Raji (cell line): ENCODE data around the gene MOCOS.

Experiments
- POLR2A ChIP-seq: IDR thresholded peaks from 2 replicates; pipeline ENCODE4 v1.6.1; 2011; ENCODE audit warnings: low read depth, low read length, control low read depth; ENCODE audit not compliant: insufficient read depth

MOCOS gene

DNA sequence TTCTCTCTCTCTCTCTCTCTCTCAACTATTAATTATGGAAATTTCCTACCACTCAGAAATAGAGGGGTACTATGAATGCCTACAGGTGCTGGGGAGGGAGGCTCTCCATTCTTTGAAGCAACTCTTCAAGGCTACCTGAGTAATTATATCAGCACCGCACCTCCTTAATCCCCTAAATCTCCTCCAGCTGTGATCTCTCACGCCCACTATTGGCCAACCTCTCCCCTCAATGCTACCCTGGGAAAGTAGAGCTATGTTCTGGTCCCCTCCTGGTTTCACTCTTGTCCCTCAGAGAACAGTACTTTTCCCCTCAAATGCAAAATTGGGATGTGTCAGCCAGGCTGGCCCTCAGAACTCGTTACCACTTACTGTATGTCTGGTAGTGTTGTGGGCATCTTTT lies 1.6 kb downstream of the MOCOS start:
- TF ChIP-seq POLR2A = no peak

DNA sequence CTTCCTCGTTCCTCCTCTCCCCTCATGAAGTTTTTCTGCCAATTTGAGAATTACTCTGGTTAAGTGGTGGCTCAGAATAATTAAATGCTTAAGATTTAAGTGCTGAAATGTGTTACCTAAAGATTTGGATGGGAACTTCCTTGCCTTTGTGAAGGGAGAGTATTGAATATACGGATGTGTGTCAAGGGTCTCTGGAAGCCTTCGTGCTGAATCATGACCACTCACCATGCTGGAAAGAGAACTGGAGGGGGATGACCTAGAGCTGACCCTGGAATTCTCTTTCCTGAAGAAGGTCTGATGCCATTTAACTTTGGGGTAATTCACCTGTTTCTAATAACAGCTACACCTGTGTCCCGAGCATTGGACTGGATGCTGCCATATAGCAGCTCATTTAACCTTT lies 2.2 kb downstream of the MOCOS start:
- no peak for TF ChIP-seq POLR2A

- TF ChIP-seq POLR2A = no peak
These were observed 4.0 kb downstream of the MOCOS start for GRCh38 chr18:36191286-36191685.

GRCh38 chr18:36191711-36192110 lies 4.4 kb downstream of the MOCOS start:
- no peak for TF ChIP-seq POLR2A

DNA sequence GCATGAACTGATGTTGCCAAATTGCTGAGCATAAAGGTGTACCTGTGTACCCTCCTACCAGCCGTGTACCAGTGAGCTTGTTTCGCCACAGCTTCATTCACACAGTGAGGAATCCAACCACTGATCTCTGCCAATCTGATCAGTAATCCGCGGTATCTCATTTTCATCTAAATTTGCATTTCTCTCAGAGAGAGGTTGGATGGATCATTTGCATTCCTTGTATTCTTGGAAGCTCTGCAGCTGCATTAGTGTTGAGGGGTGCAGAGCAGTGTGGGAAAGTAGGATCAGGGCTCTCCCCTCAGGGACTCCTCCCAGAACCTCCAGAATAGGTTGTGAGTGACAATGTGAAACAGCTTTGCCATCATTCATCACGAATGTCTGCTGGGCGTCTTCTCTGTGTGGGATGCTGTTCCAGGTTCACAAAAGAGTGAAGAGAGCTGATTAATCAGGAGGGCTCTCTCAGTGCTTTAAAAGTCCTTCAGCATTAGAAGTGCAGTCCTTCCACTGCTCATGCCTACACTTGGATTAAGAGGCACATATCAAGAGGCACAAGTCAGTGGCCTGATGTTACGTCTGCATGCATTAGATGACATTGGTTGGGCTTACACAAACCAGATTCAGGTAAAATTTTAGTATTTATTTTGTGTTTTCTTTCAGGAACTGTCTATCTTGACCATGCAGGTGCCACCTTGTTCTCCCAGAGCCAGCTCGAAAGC lies 7.5 kb downstream of the MOCOS start:
- TF ChIP-seq POLR2A = no peak

DNA sequence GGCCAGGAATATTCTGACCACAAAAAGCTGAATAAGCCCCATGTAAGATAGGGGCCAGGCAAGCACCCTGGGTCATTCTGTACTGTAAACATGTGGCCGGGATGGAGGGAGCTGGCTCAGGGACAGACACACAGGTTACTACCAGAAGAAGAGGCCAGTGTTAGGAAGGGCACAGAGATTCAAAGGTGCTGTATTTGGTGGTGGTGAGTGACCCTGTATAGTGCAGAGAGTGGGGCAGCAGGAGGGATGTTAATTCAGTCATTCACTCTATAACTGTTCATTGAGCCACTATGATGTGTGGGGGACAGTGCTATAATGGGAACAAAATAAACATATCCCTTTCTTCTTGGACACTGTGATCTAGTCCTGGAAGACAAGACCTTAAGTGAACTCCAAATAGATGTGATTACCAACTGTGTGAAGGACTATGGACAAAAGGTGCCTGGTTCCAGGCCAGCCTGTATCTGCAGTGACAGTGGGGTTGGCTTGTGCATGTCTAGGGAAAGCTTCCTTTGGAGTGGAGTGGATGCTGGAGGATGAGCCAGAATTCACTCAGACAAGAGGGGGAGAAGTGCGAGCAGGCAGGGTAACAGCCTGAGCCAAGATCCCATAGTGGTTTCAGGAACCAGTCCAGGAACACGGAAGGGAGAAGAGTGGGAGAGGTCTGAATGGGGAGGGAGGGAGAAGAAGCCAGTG lies 8.3 kb downstream of the MOCOS start:
- TF ChIP-seq POLR2A = no peak

GRCh38 chr18:36196238-36196995 lies 9.1 kb downstream of the MOCOS start:
- TF ChIP-seq POLR2A = no peak

- TF ChIP-seq POLR2A = no peak
These were observed 10.3 kb downstream of the MOCOS start for GRCh38 chr18:36197511-36198166.

GRCh38 chr18:36199691-36200295 lies 12.5 kb downstream of the MOCOS start:
- no peak for TF ChIP-seq POLR2A

- no peak for TF ChIP-seq POLR2A
These were observed 13.1 kb downstream of the MOCOS start for GRCh38 chr18:36200354-36200771.

DNA sequence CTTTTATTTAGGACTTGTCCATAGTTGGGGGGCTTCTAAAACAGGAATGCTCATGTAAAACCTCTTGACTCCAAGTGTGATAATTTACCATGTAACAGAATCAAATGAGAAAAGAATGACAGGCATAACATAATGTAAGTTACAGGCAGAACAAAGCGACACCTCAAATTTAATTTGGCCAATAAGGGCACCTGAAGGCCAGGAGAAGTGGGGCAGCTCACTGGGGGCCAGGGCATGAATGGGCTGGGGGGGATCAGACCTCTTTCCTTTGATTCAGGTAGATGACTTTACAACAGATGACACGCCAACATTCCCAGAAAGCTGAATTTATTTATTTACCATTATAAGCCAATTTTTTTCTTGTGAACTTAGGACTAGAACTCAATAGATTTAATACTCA lies 14.5 kb downstream of the MOCOS start:
- TF ChIP-seq POLR2A = no peak

DNA sequence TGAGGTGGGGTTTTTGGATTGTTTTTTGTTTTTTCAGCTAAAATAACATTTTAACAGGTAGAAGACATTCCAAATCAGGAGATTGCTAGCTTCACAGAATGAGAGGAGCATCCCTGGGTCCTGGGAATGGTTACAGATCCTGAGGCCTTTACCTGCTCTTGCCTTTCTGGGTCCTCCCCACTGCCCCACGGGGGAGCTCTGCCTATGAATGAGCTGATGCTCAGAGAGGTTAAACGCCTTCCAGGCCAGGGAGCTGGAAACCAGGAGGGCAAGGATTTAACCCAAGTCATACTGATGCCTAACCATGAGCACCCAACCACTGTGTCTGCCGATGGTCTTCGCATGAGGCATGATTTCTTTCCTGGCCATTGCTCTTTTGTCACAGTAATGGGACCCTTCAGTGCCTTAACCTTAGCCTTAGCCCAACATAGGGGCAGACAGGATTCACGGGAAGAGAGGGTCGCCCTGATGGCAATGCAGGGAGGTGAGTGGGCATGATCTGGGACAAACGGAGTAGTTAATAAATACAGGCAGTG lies 16.1 kb downstream of the MOCOS start:
- no peak for TF ChIP-seq POLR2A

GRCh38 chr18:36205166-36205565 lies 17.9 kb downstream of the MOCOS start:
- TF ChIP-seq POLR2A = no peak

- no peak for TF ChIP-seq POLR2A
These were observed 20.0 kb downstream of the MOCOS start for GRCh38 chr18:36207303-36207702.

GRCh38 chr18:36211612-36212065 lies 24.3 kb downstream of the MOCOS start:
- no peak for TF ChIP-seq POLR2A
